Panc1 (cell line): ENCODE measurements around the gene TERF2IP. TPM values are rescaled to one million over a fixed set of nuclear protein-coding genes. Genes with fewer than 3 reads are reported as not detected.

Experiments used
- ATAC-seq: fragments of 200-7000 bp; cut with Tn5 transposase; 2 replicates; pipeline ENCODE4 v1.9.1; 2020; ENCODE audit warnings: mild to moderate bottlenecking, moderate library complexity
- BruUV-seq: library from RNA; stranded (reverse); fragments of 400-500 nt; replicated peaks from 2 replicates; lab custom pipeline; 2021; lab: Mats Ljungman, UMichigan
- CTCF ChIA-PET: fragments of 300-600 bp; sonication (Branson Sonifier 250); formaldehyde crosslinking; loops from one replicate; lab custom pipeline; 2022; ENCODE audit warnings: antibody characterized with exemption; lab: Charles Lee
- POLR2A ChIA-PET: fragments of 300-600 bp; sonication (Branson Sonifier 250); formaldehyde crosslinking; loops from one replicate; lab custom pipeline; 2022; ENCODE audit warnings: antibody characterized with exemption; lab: Charles Lee
- DNase-seq: peaks from one replicate; pipeline ENCODE4 v3.0.0-alpha.2; 2010; ENCODE audit warnings: low read depth, low spot score
- H3K27ac ChIP-seq: 2 replicates; pipeline ENCODE4 v1.5.1; 2011; ENCODE audit warnings: mild to moderate bottlenecking, low read length, inconsistent platforms
- H3K27me3 ChIP-seq: fragments of 200-500 bp; sonication (Bioruptor generic); 2 replicates; pipeline ENCODE4 v1.6.0; 2014; ENCODE audit warnings: low read length, inconsistent platforms; ENCODE audit not compliant: control insufficient read depth, insufficient read depth
- H3K36me3 ChIP-seq: fragments of 200-500 bp; sonication (Bioruptor generic); 2 replicates; pipeline ENCODE4 v1.5.1; 2014; ENCODE audit warnings: inconsistent platforms, mild to moderate bottlenecking, low read length, moderate library complexity; ENCODE audit not compliant: control insufficient read depth, insufficient read depth
- H3K4me1 ChIP-seq: 2 replicates; pipeline ENCODE4 v1.5.1; 2011; ENCODE audit warnings: inconsistent platforms, mild to moderate bottlenecking, low read length, moderate library complexity; ENCODE audit not compliant: control insufficient read depth, insufficient read depth
- H3K4me3 ChIP-seq, 2 experiments: 2 replicates each; pipeline ENCODE4 v1.5.1; 2011 to 2012; ENCODE audit warnings: low read depth in 2 of 2, low read length in 2 of 2, mild to moderate bottlenecking in 2 of 2, inconsistent platforms in 1 of 2, moderate library complexity in 1 of 2
- H3K9me3 ChIP-seq: fragments of 200-500 bp; sonication (Bioruptor generic); 2 replicates; pipeline ENCODE4 v1.5.1; 2014; ENCODE audit warnings: low read depth, mild to moderate bottlenecking, inconsistent platforms, low read length, moderate library complexity; ENCODE audit not compliant: control insufficient read depth, insufficient read depth
- CTCF ChIP-seq: fragments of 450-650 bp; IDR thresholded peaks from 2 replicates; pipeline ENCODE4 v1.5.1; 2017; ENCODE audit warnings: mild to moderate bottlenecking
- POLR2AphosphoS5 ChIP-seq: IDR thresholded peaks from 2 replicates; pipeline ENCODE4 v1.6.1; 2012; ENCODE audit warnings: mild to moderate bottlenecking, low read depth, low read length, moderate library complexity
- REST ChIP-seq, 2 experiments: IDR thresholded peaks; 2 replicates each; pipeline ENCODE4 v1.6.1; 2011 to 2012; ENCODE audit warnings: low read depth in 2 of 2, control low read depth in 1 of 2, low read length in 1 of 2, mild to moderate bottlenecking in 1 of 2, moderate library complexity in 1 of 2; ENCODE audit not compliant: insufficient read depth in 1 of 2
- SIN3A ChIP-seq: IDR thresholded peaks from 2 replicates; pipeline ENCODE4 v1.6.1; 2012; ENCODE audit warnings: low read depth, mild to moderate bottlenecking, low read length, moderate library complexity, borderline replicate concordance; ENCODE audit not compliant: insufficient read depth
- TCF7L2 ChIP-seq: IDR thresholded peaks from 2 replicates; pipeline ENCODE4 v1.6.1; 2011; ENCODE audit warnings: mild to moderate bottlenecking, low read depth, low read length, inconsistent platforms
- in situ Hi-C: cut with HindIII; loops from 2 replicates; pipeline ENCODE4 v1.10.0; 2016; ENCODE audit warnings: low sequenced_read_pairs, low pct_unique_long_range_greater_than_20kb
- intact Hi-C: fragments of 100-400 bp; cut with micrococcal nuclease; formaldehyde crosslinking; loops from one replicate; pipeline ENCODE4 v1.10.0; 2022; ENCODE audit not compliant: unreplicated experiment
- total RNA-seq: library from RNA; stranded (reverse); gene quantifications from one replicate; pipeline ENCODE4 v1.2.1, GENCODE V29; 2021; ENCODE audit not compliant: unreplicated experiment

TERF2IP gene
- total RNA-seq, 1 experiment from 2014 or later = 23.3 TPM

GRCh38 chr16:75653922-75654321 lies 6.3 kb downstream of the TERF2IP start:
- POLR2A ChIA-PET = no interaction called here

GRCh38 chr16:75658175-75658574 lies 10.6 kb downstream of the TERF2IP start:
- H3K36me3 ChIP-seq = peaks cover 2% of the 10 kb centered on the region

More at GRCh38 chr16:75653922-75654321, 6.3 kb downstream of the TERF2IP start:
- Histone ChIP-seq H3K4me1 (peaks cover 9% of the 10 kb centered on the region), H3K9me3 (no peaks in the 10 kb centered on the region), H3K36me3 (peaks cover 2% of the 10 kb centered on the region), H3K27ac (no peak overlapping the region), H3K4me3 (no peak overlapping the region), H3K27me3 (no peaks in the 10 kb centered on the region)
- ATAC-seq = no peak
- no TSS peak for BruUV-seq
- no peak for TF ChIP-seq SIN3A
- no peak for TF ChIP-seq TCF7L2
- TF ChIP-seq REST (IDR thresholded peaks at IDR 0.05; ENCODE audit: insufficient read depth in 1 of 2, low read depth in 2 of 2, low read length in 1 of 2) = no peak
- TF ChIP-seq CTCF = no peak
- no peak for TF ChIP-seq POLR2AphosphoS5
- in situ Hi-C loops (no loop called here), intact Hi-C loops (no loop called here)
- CTCF ChIA-PET = no interaction called here
- DNase-seq = no peak

More at GRCh38 chr16:75658175-75658574, 10.6 kb downstream of the TERF2IP start:
- intact Hi-C loops (no loop called here), in situ Hi-C loops (no loop called here)
- ATAC-seq (no peak), DNase-seq (no peak)
- Histone ChIP-seq H3K27ac (no peak overlapping the region), H3K4me1 (no peaks in the 10 kb centered on the region), H3K4me3 (no peak overlapping the region), H3K27me3 (no peaks in the 10 kb centered on the region), H3K9me3 (no peaks in the 10 kb centered on the region)
- ChIA-PET CTCF (no interaction called here), POLR2A (no interaction called here)
- TF ChIP-seq REST (IDR thresholded peaks at IDR 0.05; ENCODE audit: insufficient read depth in 1 of 2, low read depth in 2 of 2, low read length in 1 of 2) (no peak), TCF7L2 (no peak), POLR2AphosphoS5 (no peak), SIN3A (no peak), CTCF (no peak)
- BruUV-seq = no TSS peak
